Gastrocnemius medialis (tissue), 4 donors: ENCODE measurements around the gene KMT2E. TPM values are rescaled to one million over a fixed set of nuclear protein-coding genes. Genes with fewer than 3 reads are reported as not detected.

Experiments used
- ATAC-seq, 2 donors: fragments of 150-250 bp; one replicate each; pipeline ENCODE4 v1.9.1; 2016
- DNase-seq, 2 donors: peaks; one replicate each; pipeline ENCODE4 v3.0.0-alpha.2; 2019
- H3K27ac ChIP-seq, 4 donors: fragments of 200-600 bp; sonication (generic); 1 replicate in 1 of 4; 2 replicates in 3 of 4; pipeline ENCODE4 v1.5.1; 2016 to 2018; ENCODE audit warnings: mild to moderate bottlenecking in 2 of 4, moderate library complexity in 1 of 4
- H3K27me3 ChIP-seq, 3 donors: fragments of 200-600 bp; sonication (generic) in 2 of 3; 1 replicate in 1 of 3; 2 replicates in 2 of 3; pipeline versions ENCODE4 v1.5.1 to v1.6.0; 2016 to 2019; ENCODE audit warnings: mild to moderate bottlenecking in 1 of 3, moderate library complexity in 1 of 3
- H3K36me3 ChIP-seq, 2 donors: fragments of 200-600 bp; sonication (generic) in 1 of 2; one replicate each; pipeline ENCODE4 v1.5.1; 2017 to 2018
- H3K4me1 ChIP-seq, 2 donors: fragments of 200-600 bp; sonication (generic) in 1 of 2; one replicate each; pipeline ENCODE4 v1.5.1; 2016 to 2017; ENCODE audit warnings: mild to moderate bottlenecking in 2 of 2
- H3K4me3 ChIP-seq, 4 donors: fragments of 200-600 bp; sonication (generic) in 3 of 4; 1 replicate in 1 of 4; 2 replicates in 3 of 4; pipeline ENCODE4 v1.5.1; 2016 to 2019; ENCODE audit warnings: mild to moderate bottlenecking in 2 of 4
- H3K9me3 ChIP-seq, 3 donors: fragments of 200-600 bp; sonication (generic) in 2 of 3; 1 replicate in 1 of 3; 2 replicates in 2 of 3; pipeline ENCODE4 v1.5.1; 2016 to 2019
- CTCF ChIP-seq, 5 experiments: fragments of 450-650 bp in 3 of 5; fragments of 200-600 bp in 2 of 5; sonication (generic) in 2 of 5; IDR thresholded peaks in 4 of 5; conservative IDR thresholded peaks in 1 of 5; 1 replicate in 4 of 5; 2 replicates in 1 of 5; pipeline ENCODE4 v1.5.1; 2016 to 2019; ENCODE audit warnings: antibody characterized with exemption in 5 of 5, mild to moderate bottlenecking in 3 of 5, moderate library complexity in 3 of 5
- POLR2A ChIP-seq, 2 donors: fragments of 450-650 bp; IDR thresholded peaks; one replicate each; pipeline ENCODE4 v1.6.1; 2017; ENCODE audit warnings: antibody characterized with exemption in 2 of 2, mild to moderate bottlenecking in 2 of 2, moderate library complexity in 2 of 2
- in situ Hi-C, 4 donors: fragments of 200-750 bp; cut with MboI; loops; one replicate each; pipeline versions ENCODE4 v1.15.0 to v1.8.0; 2017; ENCODE audit warnings: low sequenced_read_pairs in 4 of 4
- intact Hi-C: fragments of 100-400 bp; cut with DNase I; formaldehyde crosslinking; loops from one replicate; pipeline ENCODE4 v1.15.1; 2023; ENCODE audit warnings: low total_unique reads
- total RNA-seq, 4 donors: library from RNA; depleted of rRNA; stranded (reverse); fragments of >200 nt; gene quantifications; one replicate each; pipeline versions ENCODE4 v1.1.0 to v1.2.3, GENCODE V29; 2016

The KMT2E gene
- total RNA-seq, 4 donors from 2014 or later, result 29.7 to 72.1 (median 38.0) TPM

GRCh38 chr7:104976966-104977636, 36.9 kb upstream of the KMT2E start:
- H3K4me1 ChIP-seq, result peaks cover 47 to 67% of the 10 kb centered on the region in 2 donors
- no peak for DNase-seq
- intact Hi-C loops, result loop anchor here (10.0 kb wide), 1 partner anchor 1678 kb away; no protein-coding TSS in a partner anchor

GRCh38 chr7:104978460-104978859, 35.5 kb upstream of the KMT2E start:
- no peak overlapping the region for H3K4me3 ChIP-seq
- TF ChIP-seq CTCF (IDR thresholded peaks at IDR 0.05 in 4 of 5, conservative IDR thresholded peaks at IDR 0.05 in 1 of 5) (no peak), POLR2A (IDR thresholded peaks at IDR 0.05) (no peak)
- in situ Hi-C loops (loop anchor here in 2 of 4 donors (25.0 kb wide), 2 partner anchors 359 to 1134 kb away; partner anchors contain the start of gene SYPL1 (in 1 of the 2)), intact Hi-C loops (loop anchor here (2.0 to 10.0 kb wide), 2 partner anchors 508 to 1676 kb away; no protein-coding TSS in a partner anchor)
- H3K36me3 ChIP-seq, result no peaks in the 10 kb centered on the region
- H3K27ac ChIP-seq, result peak overlapping the region in 1 of 4 donors; percentile 60
- no peaks in the 10 kb centered on the region for H3K27me3 ChIP-seq
- H3K9me3 ChIP-seq, result no peaks in the 10 kb centered on the region
- peaks cover 60 to 75% of the 10 kb centered on the region in 2 donors for H3K4me1 ChIP-seq
- ATAC-seq (no peak), DNase-seq (no peak)

More at GRCh38 chr7:104976966-104977636, 36.9 kb upstream of the KMT2E start:
- TF ChIP-seq POLR2A (IDR thresholded peaks at IDR 0.05), result no peak
- TF ChIP-seq CTCF (IDR thresholded peaks at IDR 0.05 in 4 of 5, conservative IDR thresholded peaks at IDR 0.05 in 1 of 5), result no peak
- H3K27ac ChIP-seq, result peak overlapping the region in 2 of 4 donors; percentile 34 to 60
- H3K4me3 ChIP-seq, result no peak overlapping the region
- H3K9me3 ChIP-seq, result no peaks in the 10 kb centered on the region
- no peaks in the 10 kb centered on the region for H3K36me3 ChIP-seq
- no peaks in the 10 kb centered on the region for H3K27me3 ChIP-seq
- in situ Hi-C loops, result loop anchor here in 2 of 4 donors (25.0 kb wide), 2 partner anchors 360 to 1135 kb away; partner anchors contain the start of gene SYPL1 (in 1 of the 2)
- ATAC-seq, result no peak

DNA sequence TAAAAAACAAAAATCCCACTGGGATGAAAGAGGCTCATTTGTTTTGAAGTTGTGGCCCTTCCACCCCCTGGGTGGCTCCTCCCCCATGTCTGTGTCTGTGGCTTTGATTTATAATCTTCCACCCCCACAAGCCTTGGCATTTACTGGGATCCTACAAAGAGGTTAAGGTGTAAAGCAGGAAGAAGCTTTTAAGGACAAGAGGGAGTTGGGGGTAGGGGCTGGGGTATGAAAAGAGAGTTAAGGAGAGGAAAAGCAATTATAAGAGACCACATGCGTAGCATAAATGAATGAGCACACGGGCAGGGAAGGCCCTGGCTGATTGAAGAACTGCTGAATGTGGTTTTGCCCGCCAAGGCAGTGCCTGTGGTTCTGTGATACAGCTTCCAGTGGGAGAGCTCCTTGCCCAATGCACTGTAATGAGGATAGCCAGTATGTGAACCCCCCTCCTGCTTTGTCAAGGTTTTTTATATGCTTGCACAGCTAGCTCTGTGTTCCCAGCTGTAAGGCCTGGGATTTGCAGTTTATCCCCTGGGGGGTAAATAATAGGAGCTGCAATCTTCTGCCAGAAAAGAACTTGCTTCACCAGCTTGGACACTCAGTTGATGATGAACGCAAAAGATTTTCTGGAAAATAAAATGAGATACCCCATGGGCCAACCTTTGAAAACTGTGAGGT, 34.7 kb upstream of the KMT2E start:
- H3K4me1 ChIP-seq, result peaks cover 60 to 69% of the 10 kb centered on the region in 2 donors
- H3K36me3 ChIP-seq, result no peaks in the 10 kb centered on the region
- peak in 1 of 2 donors; percentile 7 for ATAC-seq
- TF ChIP-seq CTCF (IDR thresholded peaks at IDR 0.05 in 4 of 5, conservative IDR thresholded peaks at IDR 0.05 in 1 of 5) (no peak), POLR2A (IDR thresholded peaks at IDR 0.05) (no peak)
- no peak overlapping the region for H3K4me3 ChIP-seq
- in situ Hi-C loops (loop anchor here in 2 of 4 donors (25.0 kb wide), 2 partner anchors 358 to 1133 kb away; partner anchors contain the start of gene SYPL1 (in 1 of the 2)), intact Hi-C loops (loop anchor here (2.0 to 10.0 kb wide), 2 partner anchors 507 to 1675 kb away; no protein-coding TSS in a partner anchor)
- peak overlapping the region in 1 of 4 donors; percentile 60 for H3K27ac ChIP-seq
- H3K27me3 ChIP-seq, result no peaks in the 10 kb centered on the region
- peak; percentile 28 to 52 for DNase-seq
- no peaks in the 10 kb centered on the region for H3K9me3 ChIP-seq

GRCh38 chr7:104980440-104980839, 33.6 kb upstream of the KMT2E start:
- ATAC-seq (no peak), DNase-seq (no peak)
- TF ChIP-seq CTCF (IDR thresholded peaks at IDR 0.05 in 4 of 5, conservative IDR thresholded peaks at IDR 0.05 in 1 of 5) (no peak), POLR2A (IDR thresholded peaks at IDR 0.05) (no peak)
- no peaks in the 10 kb centered on the region for H3K36me3 ChIP-seq
- H3K27me3 ChIP-seq, result no peaks in the 10 kb centered on the region
- in situ Hi-C loops (loop anchor here in 3 of 4 donors (5.0 to 25.0 kb wide), 5 partner anchors 37 to 1132 kb away; partner anchors contain the start of gene SYPL1 (in 1 of the 3)), intact Hi-C loops (loop anchor here (5.0 kb wide), 2 partner anchors 287 to 357 kb away; no protein-coding TSS in a partner anchor)
- H3K4me1 ChIP-seq, result peaks cover 60 to 66% of the 10 kb centered on the region in 2 donors
- H3K4me3 ChIP-seq, result no peak overlapping the region
- peak overlapping the region in 1 of 4 donors; percentile 7 for H3K27ac ChIP-seq
- H3K9me3 ChIP-seq, result no peaks in the 10 kb centered on the region
